Activated B cell treated with CpG ODN at 0.5 μM for 24 hours (primary cell): ENCODE data around the gene FZR1. TPM values are rescaled to one million over a fixed set of nuclear protein-coding genes. Genes with fewer than 3 reads are reported as not detected.
"Not testable (repeated sequence)": the region's sequence is repeated elsewhere in the genome, so short reads cannot be mapped to it uniquely, and the experiment has no call there.

Experiments used
- ATAC-seq: fragments of 200-7000 bp; cut with Tn5 transposase; one replicate; pipeline ENCODE4 v1.10.0; 2021; ENCODE audit warnings: low read depth, mild to moderate bottlenecking, moderate library complexity
- CTCF ChIA-PET: fragments of 350-600 bp; sonication (Branson Sonifier 250); formaldehyde crosslinking; loops from one replicate; lab custom pipeline; 2021; ENCODE audit warnings: antibody characterized with exemption; lab: Charles Lee
- POLR2A ChIA-PET: fragments of 350-600 bp; sonication (Branson Sonifier 250); formaldehyde crosslinking; loops from one replicate; lab custom pipeline; 2021; ENCODE audit warnings: antibody characterized with exemption; lab: Charles Lee
- DNase-seq: peaks from one replicate; pipeline ENCODE4 v3.0.0; 2022
- H3K27ac Mint-ChIP-seq: one replicate; pipeline ENCODE4 v1.8.0; 2020; ENCODE audit warnings: mixed read lengths
- H3K27me3 Mint-ChIP-seq: one replicate; pipeline ENCODE4 v1.8.0; 2021; ENCODE audit warnings: mixed read lengths
- H3K36me3 Mint-ChIP-seq: one replicate; pipeline ENCODE4 v1.8.0; 2021; ENCODE audit warnings: low read depth, mixed read lengths
- H3K4me1 Mint-ChIP-seq: one replicate; pipeline ENCODE4 v1.8.0; 2021; ENCODE audit warnings: mixed read lengths
- H3K4me3 Mint-ChIP-seq: one replicate; pipeline ENCODE4 v1.8.0; 2020; ENCODE audit warnings: mild to moderate bottlenecking, mixed read lengths
- H3K9me3 Mint-ChIP-seq: one replicate; pipeline ENCODE4 v1.8.0; 2020; ENCODE audit warnings: mixed read lengths
- intact Hi-C: fragments of 100-400 bp; cut with micrococcal nuclease; formaldehyde crosslinking; loops from one replicate; pipeline ENCODE4 v1.15.1; 2024
- total RNA-seq: library from RNA; stranded (reverse); gene quantifications from 2 replicates; pipeline ENCODE4 v1.2.3, GENCODE V29; 2022
- TF ChIP-seq, protein P1 (sequence below): fragments of 200-600 bp; IDR thresholded peaks from one replicate; pipeline ENCODE4 v1.8.0; 2022; ENCODE audit warnings: antibody characterized with exemption, mild to moderate bottlenecking

The FZR1 gene
- total RNA-seq, 1 donor from 2014 or later, result 66.0 TPM

DNA sequence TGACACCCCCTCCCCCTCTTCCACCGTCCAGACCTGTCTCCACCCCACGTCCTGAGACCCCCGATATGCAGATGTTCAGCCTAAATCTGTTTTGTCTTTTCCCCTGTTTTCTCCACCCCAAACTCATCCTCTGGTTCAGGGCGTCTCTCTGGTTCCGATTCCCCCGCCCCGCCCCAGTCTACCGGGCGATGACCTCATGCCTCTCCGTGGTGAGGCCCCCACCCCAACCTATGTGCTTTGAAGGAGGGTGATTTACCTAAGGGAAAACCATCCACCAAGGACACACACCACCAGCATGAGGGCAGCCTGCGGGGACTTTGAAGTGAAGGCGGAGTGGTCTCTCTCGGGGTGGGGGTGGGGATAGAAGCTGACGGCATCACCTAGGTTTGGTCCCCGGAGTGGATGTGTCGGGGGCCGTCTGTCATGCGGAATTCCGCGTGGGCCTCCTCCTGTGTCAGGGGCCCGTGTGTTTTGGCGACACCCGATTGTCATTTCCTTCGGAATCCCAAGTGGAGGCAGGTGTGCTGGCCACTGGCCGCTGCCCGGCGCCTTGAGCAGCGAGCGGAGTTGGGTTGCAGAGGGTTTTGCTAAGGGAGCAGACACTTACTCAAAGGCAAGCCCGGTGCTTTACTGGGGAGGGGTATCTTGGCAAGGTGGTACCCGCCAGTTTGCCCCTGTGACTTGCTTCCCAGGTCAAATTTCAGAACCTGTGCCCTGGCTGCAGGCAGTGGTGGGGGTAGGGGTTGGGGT, 1.4 kb downstream of the FZR1 start:
- Mint-ChIP-seq H3K36me3 (peaks cover 36% of the 10 kb centered on the region), H3K9me3 (no peaks in the 10 kb centered on the region), H3K4me3 (peak overlapping the region; percentile 90), H3K4me1 (peaks cover 46% of the 10 kb centered on the region), H3K27me3 (no peaks in the 10 kb centered on the region), H3K27ac (peak overlapping the region; percentile 76)
- TF ChIP-seq, protein P1, sequence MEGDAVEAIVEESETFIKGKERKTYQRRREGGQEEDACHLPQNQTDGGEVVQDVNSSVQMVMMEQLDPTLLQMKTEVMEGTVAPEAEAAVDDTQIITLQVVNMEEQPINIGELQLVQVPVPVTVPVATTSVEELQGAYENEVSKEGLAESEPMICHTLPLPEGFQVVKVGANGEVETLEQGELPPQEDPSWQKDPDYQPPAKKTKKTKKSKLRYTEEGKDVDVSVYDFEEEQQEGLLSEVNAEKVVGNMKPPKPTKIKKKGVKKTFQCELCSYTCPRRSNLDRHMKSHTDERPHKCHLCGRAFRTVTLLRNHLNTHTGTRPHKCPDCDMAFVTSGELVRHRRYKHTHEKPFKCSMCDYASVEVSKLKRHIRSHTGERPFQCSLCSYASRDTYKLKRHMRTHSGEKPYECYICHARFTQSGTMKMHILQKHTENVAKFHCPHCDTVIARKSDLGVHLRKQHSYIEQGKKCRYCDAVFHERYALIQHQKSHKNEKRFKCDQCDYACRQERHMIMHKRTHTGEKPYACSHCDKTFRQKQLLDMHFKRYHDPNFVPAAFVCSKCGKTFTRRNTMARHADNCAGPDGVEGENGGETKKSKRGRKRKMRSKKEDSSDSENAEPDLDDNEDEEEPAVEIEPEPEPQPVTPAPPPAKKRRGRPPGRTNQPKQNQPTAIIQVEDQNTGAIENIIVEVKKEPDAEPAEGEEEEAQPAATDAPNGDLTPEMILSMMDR, result no peak
- ChIA-PET POLR2A (interaction anchor here (0.6 to 0.7 kb wide), 3 partner anchors 20 to 239 kb away, joined by 3 to 6 read pairs (median 4); no protein-coding TSS in a partner anchor), CTCF (no interaction called here)
- intact Hi-C loops, result loop anchor here (2.0 to 10.0 kb wide), 6 partner anchors 50 to 947 kb away; partner anchors contain the start of genes APBA3, CACTIN, CHAF1A and MFSD12
- DNase-seq, result no peak
- no peak for ATAC-seq

DNA sequence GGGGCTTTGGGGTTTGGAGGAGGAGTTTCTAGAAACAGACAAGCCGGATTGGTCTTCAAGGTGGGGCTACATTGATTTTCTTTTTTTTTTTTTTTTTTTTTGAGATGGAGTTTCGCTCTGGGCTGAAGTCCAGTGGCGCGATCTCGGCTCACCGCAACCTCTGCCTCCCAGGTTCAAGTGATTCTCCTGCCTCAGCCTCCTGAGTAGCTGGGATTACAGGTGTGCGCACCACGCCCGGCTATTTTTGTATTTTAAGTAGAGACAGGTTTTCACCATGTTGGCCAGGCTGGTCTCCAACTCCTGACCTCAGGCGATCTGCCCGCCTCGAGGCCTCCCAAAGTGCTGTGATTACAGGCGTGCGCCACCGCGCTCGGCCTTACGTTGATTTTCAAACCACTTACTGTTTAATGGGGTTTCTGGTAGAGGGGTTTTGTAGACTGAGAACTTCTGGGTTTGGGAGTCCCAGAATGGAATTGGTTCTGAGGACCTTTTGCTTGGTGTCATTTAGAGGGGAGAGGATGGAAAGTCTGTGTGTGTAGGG, 2.1 kb downstream of the FZR1 start:
- H3K27me3 Mint-ChIP-seq, ATAC-seq, H3K9me3 Mint-ChIP-seq, POLR2A ChIA-PET, DNase-seq, CTCF ChIA-PET, H3K27ac Mint-ChIP-seq: not testable (repeated sequence)
- Mint-ChIP-seq H3K36me3 (peaks cover 36% of the 10 kb centered on the region), H3K4me3 (peak overlapping the region; percentile 41), H3K4me1 (peaks cover 46% of the 10 kb centered on the region)
- intact Hi-C loops, result loop anchor here (5.0 to 10.0 kb wide), 5 partner anchors 49 to 947 kb away; partner anchors contain the start of genes APBA3, CHAF1A, MFSD12 and MRPL54

DNA sequence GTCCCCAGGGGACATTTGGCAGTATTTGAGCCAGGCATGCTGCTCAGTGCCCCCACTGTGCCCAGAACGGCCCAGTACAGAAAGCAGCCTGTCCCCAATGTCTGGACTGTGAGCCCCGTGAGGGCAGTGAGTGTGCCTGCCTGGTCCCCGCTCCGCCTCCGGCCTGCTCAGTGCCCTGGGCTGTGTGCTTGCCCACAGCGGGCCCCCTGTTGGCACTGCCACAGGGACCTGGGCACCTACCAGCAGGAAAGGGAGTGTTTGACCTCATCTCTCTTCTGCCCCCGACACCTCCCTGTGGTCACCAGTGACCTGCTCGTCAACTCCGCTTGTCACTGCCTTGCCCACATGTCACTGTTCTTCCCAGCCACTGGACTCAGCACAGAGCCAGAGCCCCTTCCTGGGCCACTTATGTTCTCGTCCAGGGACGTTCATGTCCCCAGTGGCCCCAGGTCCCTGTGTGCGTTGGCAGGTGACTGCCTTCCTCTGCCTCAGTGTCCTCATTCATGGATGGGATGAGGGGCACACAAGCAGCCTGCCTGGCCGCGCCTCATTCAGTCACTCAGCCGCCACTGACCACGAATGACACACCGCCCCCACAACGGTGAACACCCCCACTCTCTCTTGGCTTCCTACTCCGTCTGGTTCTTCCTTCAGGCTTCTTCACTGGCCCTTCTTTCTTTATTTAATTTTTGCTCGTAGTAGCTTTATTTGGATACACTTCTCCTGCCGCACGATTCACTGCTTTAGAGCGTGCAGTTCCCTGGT, 2.8 kb downstream of the FZR1 start:
- no peak overlapping the region for H3K27ac Mint-ChIP-seq
- TF ChIP-seq, protein P1, result no peak
- no peaks in the 10 kb centered on the region for H3K9me3 Mint-ChIP-seq
- H3K4me1 Mint-ChIP-seq, result peaks cover 49% of the 10 kb centered on the region
- POLR2A ChIA-PET, result interaction anchor here (0.5 kb wide), 1 partner anchor 560 kb away, joined by 4 read pairs; no protein-coding TSS in a partner anchor
- H3K27me3 Mint-ChIP-seq, result no peaks in the 10 kb centered on the region
- H3K4me3 Mint-ChIP-seq, result peak overlapping the region; percentile 44
- H3K36me3 Mint-ChIP-seq, result peaks cover 38% of the 10 kb centered on the region
- intact Hi-C loops, result loop anchor here (5.0 to 10.0 kb wide), 5 partner anchors 48 to 946 kb away; partner anchors contain the start of genes APBA3, CHAF1A, MFSD12 and MRPL54
- CTCF ChIA-PET, result no interaction called here
- DNase-seq (no peak), ATAC-seq (no peak)

DNA sequence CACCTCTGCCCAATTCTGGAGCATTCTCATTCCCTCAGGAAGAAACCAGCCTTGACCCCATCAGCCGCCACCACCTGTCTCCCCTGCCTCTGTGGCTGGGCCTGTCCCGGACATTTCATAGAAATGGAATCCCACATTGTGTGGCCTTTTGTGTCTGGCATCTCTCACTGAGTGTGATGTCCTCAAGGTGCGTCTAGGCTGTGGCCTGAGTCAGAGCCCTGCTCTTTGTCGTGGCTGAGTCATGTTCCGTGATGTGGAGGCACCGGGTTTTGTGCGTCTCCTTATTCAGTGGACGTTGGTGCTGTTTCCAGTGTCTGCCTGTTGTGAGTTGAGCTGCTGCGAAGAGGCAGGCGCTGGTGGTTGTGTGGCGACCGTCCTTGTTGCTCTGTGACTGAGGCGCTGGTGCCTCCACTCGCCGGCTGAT, 3.5 kb downstream of the FZR1 start:
- ATAC-seq, result no peak
- POLR2A ChIA-PET, result interaction anchor here (0.5 kb wide), 1 partner anchor 561 kb away, joined by 4 read pairs; no protein-coding TSS in a partner anchor

DNA sequence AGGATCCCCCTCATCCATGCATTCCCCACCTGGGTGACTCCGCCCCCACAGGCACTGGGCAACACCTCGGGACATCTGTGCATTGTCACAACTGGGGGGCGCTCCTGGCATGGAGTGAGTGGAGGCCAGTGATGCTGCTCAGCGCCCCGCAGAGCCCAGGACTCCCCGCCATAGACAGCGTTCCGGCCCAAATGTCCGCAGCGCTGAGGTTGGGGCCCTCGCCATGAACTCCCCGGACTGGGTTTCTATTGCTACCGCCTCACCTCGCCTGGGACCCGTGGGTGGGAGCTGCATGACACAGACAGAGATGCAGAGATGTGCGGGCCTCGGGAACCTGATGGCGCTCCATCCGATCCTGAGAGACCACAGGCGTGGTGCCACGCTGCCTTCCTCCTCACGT, 4.6 kb downstream of the FZR1 start:
- no peak overlapping the region for H3K27ac Mint-ChIP-seq
- CTCF ChIA-PET, result no interaction called here

More for the DNA sequence above, 3.5 kb downstream of the FZR1 start:
- Mint-ChIP-seq H3K27me3 (no peaks in the 10 kb centered on the region), H3K9me3 (no peaks in the 10 kb centered on the region), H3K36me3 (peaks cover 42% of the 10 kb centered on the region), H3K4me3 (peak overlapping the region; percentile 44), H3K27ac (no peak overlapping the region), H3K4me1 (peaks cover 50% of the 10 kb centered on the region)
- intact Hi-C loops, result loop anchor here (5.0 to 10.0 kb wide), 5 partner anchors 48 to 945 kb away; partner anchors contain the start of genes APBA3, CHAF1A, MFSD12 and MRPL54
- TF ChIP-seq, protein P1, result no peak
- DNase-seq, result no peak
- CTCF ChIA-PET, result no interaction called here

More for the DNA sequence above, 4.6 kb downstream of the FZR1 start:
- H3K27me3 Mint-ChIP-seq, result no peaks in the 10 kb centered on the region
- H3K36me3 Mint-ChIP-seq, result peaks cover 42% of the 10 kb centered on the region
- DNase-seq (no peak), ATAC-seq (no peak)
- H3K9me3 Mint-ChIP-seq, result no peaks in the 10 kb centered on the region
- H3K4me1 Mint-ChIP-seq, result peaks cover 47% of the 10 kb centered on the region
- POLR2A ChIA-PET, result no interaction called here
- H3K4me3 Mint-ChIP-seq, result no peak overlapping the region
- intact Hi-C loops, result no loop called here
- TF ChIP-seq, protein P1, result no peak
